GM10847 (cell line): ENCODE measurements around the gene ANKRD11.

Source experiments
- POLR2A ChIP-seq: IDR thresholded peaks from 2 replicates; pipeline ENCODE4 v1.6.1; 2011; ENCODE audit not compliant: insufficient read length; ENCODE audit errors: extremely low read depth

The ANKRD11 gene

GRCh38 chr16:89361751-89362539, 128.4 kb downstream of the ANKRD11 start:
- no peak for TF ChIP-seq POLR2A

GRCh38 chr16:89360760-89361435, 129.5 kb downstream of the ANKRD11 start:
- no peak for TF ChIP-seq POLR2A

GRCh38 chr16:89359264-89360147, 130.9 kb downstream of the ANKRD11 start:
- no peak for TF ChIP-seq POLR2A

- TF ChIP-seq POLR2A, result no peak
These were observed 132.0 kb downstream of the ANKRD11 start for GRCh38 chr16:89358030-89359005.

GRCh38 chr16:89357055-89357816, 133.1 kb downstream of the ANKRD11 start:
- no peak for TF ChIP-seq POLR2A

- TF ChIP-seq POLR2A, result no peak
These were observed 134.7 kb downstream of the ANKRD11 start for GRCh38 chr16:89355686-89356085.

- no peak for TF ChIP-seq POLR2A
These were observed 135.4 kb downstream of the ANKRD11 start for GRCh38 chr16:89355007-89355406.

- TF ChIP-seq POLR2A, result no peak
These were observed 136.0 kb downstream of the ANKRD11 start for GRCh38 chr16:89354325-89354724.

GRCh38 chr16:89352091-89352681, 138.2 kb downstream of the ANKRD11 start:
- no peak for TF ChIP-seq POLR2A

- no peak for TF ChIP-seq POLR2A
These were observed 138.7 kb downstream of the ANKRD11 start for GRCh38 chr16:89351645-89352044.

GRCh38 chr16:89350701-89351380, 139.5 kb downstream of the ANKRD11 start:
- TF ChIP-seq POLR2A, result no peak

GRCh38 chr16:89349947-89350633, 140.3 kb downstream of the ANKRD11 start:
- no peak for TF ChIP-seq POLR2A
